GM19463 (cell line): ENCODE data around the gene ASPM.
"Not testable (repeated sequence)": the region's sequence is repeated elsewhere in the genome, so short reads cannot be mapped to it uniquely, and the experiment has no call there.

Experiments used
- ATAC-seq: cut with Tn5 transposase; IDR thresholded peaks from one replicate; pipeline ENCODE4 v1.9.1; 2021; ENCODE audit warnings: mild to moderate bottlenecking, moderate library complexity; ENCODE audit not compliant: unreplicated experiment

ASPM gene

DNA sequence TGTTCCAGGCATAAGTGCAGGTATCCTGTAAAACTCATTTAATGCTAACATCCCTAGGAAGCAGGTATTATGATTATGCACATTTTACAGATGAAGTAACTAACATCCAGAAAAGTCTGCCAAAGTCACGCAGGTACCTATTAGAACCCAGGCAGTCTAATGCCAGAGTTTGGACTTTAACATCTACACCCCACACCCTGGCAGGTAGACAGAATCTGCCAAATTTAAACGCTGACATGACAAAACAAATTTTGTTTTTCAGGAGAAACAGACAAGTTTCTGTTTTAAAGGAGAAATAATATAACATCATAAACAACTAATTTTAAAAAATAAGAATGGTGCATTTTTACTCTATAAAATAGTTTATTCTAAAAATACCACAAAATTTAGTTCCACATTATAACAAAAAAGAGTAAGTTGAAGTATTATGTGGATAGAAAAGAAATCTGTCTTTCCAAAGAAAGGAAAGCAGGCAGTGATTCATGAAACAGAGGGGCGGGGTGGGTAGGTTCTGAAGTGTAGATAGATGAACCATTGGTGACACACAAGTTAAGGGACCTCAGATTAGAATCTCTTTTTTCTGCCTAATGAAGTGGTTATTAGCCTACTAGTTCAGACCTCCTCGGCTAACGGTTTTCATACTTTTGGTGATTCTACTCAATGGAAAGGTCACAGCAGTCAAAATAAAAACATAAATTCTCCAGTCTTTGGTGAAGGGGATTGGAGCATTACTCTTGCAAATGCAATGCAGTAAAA, 1.7 kb downstream of the ASPM start:
- ATAC-seq: no peak

DNA sequence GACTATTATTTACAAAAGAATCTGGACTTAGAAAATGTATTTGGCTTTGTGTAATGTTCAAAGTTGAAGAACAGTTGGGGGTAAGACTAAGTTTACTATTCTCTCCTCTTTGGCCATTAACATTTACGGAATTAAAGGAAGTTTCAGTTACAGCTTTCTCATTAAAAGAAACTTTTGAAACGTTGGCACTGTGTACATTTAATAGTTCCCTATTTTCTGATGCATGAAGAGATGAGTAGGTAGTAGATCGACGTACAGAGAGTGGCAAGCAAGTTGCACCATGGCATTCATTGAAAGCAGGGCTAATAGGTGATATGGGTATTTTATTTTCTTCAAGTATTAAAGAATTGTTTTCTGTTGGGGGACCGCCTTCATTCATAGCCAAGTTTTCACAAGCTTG, 3.2 kb downstream of the ASPM start:
- ATAC-seq: no peak

DNA sequence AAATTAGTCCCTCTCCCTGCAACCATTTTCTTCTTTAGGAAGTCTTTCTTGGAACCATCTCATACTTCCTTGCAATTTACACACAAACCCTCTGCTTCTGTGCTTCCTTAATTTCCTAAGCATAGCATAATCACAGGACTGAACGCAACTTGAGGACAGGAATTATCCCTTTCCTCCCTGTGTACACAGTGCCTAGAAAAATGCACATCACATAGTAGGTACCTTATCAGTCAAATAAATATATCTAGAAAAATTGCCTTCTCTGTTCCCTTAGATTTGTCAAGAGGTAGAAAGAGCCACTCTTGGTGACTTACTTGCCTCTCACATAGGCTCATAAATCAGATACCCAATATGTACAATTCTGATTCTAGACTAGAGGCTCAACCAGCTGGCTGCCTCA, 4.9 kb downstream of the ASPM start:
- ATAC-seq: no peak

DNA sequence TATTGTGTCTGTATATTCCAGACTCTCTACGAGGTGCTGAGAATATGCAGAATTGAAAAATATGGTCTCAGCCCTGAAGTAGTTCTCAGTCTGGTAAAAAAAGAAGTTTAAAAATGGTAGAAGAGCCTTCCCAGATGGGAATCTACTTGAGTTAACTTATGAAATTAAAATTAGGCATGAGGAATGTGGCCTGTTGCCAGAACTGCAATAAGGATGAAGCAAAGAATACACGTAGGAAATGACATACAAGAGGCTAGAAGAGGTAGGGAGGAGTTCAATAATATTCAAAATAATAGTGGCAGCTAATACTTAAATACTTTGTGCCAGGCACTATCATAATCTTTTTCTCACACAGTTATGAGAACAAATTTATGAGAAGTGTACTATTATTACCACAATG, 6.3 kb downstream of the ASPM start:
- ATAC-seq: no peak

DNA sequence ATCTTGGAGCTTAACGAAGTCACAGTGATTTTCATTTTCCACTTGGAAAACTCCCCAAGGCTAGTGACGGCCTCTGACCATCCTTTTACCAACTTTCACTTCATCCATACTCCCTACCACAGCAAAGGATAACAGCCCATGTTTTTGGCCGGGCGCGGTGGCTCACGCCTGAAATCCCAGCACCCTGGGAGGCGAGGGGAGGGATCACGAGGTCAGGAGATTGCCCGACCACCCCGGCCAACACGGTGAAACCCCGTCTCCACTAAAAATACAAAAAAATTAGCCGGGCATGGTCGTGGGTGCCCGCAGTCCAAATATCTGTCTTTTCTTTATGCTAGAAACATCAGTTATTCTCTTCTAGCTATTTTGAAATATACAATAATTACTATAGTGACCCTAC, 7.3 kb downstream of the ASPM start:
- ATAC-seq: no peak

DNA sequence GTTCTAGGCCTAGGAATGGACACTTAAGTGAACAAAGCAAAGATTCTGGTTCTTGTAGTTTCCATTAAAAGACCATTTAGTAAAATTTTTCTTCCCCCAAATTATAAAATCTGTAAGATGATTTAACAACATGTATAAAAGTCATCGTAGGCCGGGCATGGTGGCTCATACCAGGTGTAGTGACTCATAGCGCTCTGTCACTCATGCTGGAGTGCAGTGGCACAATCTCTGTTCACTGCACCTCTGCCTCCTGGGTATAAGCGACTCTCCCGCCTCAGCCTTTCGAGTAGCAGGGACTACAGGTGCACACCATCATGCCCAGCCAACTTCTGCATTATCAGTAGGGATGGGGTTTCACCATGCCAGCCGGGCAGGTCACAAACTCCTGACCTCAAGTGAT, 9.1 kb downstream of the ASPM start:
- ATAC-seq: no peak

DNA sequence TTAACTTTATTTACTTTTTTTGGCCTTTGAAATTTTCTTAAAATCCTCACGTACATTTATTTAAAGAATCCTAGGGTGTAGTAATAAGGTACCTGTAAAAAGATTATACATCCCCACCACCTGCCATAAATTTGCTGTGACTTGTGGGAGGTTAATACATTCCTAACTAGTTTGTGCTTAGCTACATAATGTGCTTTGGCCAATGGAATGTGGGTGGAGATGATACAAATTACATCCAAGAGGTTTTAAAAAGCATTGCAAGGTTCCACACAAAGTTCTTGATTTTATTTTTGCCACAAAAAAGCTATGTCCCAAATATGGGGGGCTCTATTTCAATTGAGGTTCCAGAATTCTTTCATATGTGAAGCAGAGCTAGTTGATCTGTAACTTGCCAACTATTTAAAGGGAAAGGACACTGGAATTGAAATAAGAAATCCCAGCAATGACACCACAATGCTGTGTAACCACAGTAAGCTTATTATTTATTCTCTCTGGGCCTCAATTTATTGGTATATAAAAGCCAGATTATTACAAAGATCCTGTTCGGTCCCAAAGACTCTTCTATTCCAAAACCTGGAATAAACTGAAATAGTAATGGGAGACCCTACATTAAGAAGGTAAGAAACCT, 15.7 kb downstream of the ASPM start:
- ATAC-seq: no peak

DNA sequence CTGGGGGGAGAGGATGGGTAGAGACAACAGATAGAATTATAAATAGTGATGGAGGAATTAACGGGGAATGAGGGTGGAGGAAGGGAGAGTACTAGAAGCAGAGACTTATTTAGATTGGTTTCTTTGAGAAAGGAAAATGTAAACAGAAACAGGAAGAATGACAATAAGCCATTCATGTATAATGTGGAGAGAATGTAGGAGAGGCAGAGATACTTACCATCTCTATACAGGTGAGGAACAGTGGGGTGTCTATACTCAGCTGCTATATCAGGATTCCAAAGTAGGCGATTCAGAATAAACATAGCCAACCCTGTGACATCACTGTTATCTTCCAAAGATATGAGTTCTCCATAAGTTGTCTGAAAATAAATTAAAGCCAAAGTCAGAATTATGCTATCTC, 16.8 kb downstream of the ASPM start:
- no peak for ATAC-seq

DNA sequence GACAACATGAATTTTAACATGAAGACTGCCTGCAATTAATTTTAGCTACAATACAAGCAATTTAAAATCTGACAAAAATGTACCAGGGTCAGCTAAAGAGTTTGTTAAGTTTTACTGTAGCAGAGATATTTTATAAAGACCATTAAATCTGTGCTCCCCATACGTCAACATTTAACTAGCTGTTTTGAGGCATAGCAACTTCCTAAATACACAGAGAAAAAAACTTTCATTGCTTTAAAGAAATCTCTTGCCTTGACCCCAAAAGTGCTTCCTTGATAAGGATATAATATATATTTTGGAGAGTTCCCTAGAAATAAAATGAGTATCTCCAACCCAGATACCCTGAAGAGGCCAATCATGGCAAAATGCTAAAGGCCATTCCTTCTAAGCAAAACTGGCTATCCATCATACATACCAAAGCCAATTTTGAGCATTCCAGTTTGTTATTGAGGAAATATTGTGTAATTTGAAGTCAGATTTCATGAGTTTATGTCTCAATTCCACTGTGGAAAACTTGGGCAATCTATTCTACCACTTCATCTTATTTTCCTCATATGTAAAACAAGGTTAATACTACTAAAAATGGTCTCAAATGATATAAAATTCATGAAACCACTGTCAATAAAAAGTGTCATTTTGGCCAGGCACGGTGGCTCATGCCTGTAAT, 19.1 kb downstream of the ASPM start:
- no peak for ATAC-seq

DNA sequence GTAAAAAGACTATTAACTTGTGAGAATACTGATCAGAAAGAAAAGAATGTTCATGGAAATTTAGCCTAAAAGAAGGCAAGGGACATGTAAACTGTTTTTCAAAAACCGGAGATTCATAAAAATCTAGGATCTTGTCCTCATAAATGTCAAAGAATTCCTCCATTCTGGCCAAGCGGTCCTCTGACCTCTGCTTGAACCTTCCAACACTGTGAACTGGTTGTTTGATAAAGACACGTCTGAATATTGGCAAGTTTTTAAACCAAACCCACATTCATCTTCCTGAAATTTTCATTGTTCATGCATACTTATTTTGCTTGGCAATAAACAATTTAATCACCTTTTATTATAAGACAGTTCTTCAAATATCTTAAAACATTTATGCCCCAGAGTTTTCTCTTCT, 19.8 kb downstream of the ASPM start:
- no peak for ATAC-seq

DNA sequence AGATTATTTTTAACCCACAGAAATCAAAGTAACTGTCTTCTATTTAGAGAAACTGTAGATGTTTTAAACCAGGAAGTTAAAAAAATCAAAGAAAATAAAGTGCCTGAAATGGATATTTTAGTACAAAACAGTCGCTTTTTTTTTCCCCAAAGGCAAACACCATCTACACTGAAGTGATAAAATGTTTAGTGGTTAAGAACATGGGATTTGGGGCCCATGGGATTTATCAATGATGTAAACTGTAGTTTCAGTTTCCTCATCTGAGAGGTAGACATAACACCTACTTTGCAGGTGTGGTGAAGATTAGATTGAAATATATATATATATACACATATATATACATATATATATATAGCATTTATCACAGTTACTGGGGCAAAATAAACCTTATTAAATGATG, 22.1 kb downstream of the ASPM start:
- ATAC-seq: no peak

DNA sequence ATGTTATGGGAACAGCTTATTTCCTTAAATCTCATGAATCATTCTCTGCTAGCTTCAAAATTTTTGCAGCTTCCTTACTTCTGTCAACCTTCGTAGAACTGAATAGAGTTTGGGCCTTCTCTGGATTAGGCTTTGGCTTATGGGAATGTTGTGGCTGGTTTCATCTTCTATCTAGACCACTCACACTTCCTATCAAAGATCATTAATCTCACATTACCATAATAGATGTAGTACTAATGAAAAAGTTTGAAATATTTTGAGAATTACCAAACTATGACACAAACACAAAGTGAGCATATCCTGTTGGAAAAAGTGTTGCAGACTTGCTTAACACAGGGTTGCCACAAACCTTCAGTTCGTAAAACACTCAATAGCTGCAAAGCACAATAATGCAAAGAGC, 30.3 kb downstream of the ASPM start:
- ATAC-seq: no peak

DNA sequence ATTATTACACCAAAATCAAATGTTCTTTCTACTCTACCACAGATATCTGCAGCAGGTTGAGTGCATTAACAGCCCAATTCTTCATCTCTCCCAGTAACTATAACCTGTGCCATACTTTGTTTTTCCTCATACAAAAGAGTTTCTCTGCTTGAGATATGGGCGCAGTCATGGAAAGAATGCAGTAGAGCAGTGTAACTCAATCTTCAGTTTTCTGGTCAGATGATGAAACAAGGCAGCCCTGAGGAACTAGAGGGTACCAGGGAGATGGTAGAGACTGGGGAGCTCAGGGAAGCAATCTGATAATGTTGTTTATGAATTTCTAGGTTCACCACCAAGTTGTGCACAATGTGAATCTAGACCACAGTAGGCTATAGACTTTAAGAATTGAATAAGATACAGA, 39.6 kb downstream of the ASPM start:
- ATAC-seq: no peak

DNA sequence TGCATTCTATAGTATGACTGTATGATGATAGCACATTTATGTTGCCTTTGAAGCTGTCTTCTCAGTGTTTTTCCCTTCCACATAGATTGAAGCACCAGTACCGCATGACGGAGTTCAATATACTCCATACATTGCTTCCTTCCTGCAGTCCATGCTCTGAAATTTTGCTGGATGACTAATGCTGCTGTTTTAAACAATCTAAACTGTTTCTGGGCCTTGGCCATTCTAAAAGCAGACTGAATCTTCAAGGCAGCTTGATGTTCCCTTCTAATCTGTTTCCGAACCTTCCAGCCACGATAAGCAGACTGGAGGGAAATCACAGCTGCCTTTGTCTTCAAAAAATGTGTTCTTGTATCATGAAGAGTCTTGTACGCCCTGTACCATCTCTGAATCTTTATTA, 43.2 kb downstream of the ASPM start:
- no peak for ATAC-seq

DNA sequence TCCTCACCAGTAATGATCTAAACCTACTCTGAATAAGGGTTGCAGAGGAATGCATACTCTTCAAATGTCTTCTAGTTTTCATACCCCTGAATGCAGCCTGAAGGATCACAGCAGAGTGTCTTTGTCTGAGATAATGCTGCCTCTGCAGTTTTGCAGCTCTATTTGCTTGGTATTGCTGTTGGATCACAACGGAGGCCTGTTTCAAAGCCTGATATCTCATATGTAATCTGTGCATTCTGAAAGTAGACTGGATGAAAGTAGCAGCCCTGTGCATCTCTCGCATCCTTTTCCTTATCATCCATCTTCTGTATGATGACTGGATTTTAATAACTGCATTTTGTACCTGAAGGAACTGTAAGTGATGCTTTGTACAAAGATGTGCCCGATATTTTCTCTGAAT, 44.5 kb downstream of the ASPM start:
- no peak for ATAC-seq

DNA sequence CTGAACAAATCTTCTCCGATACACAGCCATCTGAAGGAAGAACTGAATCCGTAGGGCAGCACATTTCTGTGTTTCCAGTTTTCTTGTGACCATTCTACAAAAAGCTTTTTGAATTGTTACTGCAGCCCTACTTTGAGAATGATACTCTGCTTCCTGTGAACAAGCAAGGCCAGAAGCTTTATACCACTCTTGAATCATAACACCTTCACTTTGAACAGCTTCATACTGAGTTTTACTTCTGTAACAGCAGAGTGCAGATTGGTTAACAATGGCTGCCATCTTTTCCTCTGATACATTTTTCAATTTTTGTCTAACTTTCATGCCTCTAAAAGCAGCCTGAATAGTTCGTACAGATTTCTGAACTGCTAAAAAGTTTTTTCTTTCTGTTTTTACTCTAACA, 45.8 kb downstream of the ASPM start:
- ATAC-seq: no peak

DNA sequence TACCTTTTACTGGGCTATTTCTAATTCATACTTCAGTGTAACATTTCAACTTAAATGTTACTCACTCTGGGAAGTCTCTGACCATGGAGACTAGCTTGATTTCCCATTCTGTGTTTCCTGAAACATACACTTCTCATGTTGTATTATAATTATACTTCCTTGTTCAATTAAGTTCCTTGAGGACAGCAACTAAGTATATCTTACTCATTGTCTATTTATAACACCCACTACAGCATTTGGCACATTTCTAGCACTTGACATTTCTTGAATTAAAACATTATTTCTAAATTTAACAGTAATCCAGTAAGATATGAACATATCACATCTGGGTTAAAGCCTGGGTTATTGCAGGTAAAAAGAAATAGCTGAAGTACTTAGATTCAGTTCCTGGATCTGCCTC, 47.0 kb downstream of the ASPM start:
- no peak for ATAC-seq

DNA sequence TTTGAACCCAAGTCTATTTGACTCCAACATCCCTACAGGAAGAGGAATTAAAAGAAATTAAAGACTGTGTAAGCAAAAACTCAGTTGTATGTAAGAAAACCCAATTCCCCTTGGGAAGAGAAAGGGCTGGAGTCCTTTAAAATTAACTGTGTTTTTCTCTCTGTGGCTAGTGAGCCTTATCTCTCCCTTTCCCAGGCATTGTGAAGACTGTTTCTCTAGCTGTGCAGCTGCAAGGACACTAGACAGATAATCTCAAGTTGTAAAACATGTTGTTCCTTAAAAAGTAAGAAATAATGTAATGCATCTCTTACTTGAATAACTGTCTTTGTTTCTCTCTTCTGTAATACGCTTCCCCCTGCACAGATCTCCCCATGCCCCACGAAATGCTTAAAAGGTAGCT, 49.5 kb downstream of the ASPM start:
- not testable (repeated sequence) for ATAC-seq

DNA sequence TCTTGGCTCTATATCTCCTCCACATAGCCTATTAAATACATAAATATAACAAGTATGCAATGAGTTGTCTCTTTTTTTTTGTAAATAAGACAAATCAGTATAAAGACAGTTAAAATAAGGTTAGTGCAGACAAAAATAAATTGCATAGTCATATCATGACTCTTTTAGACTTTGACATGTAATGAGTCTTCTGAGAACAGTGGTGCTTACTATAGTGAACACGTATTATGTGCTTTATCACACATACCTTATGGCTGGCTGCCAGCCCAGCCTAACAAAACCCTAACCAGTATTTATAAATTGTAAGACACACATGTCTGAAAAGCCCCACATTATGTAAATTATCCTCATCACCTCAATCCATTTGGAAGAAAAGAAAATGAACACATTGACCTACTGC, 50.3 kb downstream of the ASPM start:
- ATAC-seq: no peak

DNA sequence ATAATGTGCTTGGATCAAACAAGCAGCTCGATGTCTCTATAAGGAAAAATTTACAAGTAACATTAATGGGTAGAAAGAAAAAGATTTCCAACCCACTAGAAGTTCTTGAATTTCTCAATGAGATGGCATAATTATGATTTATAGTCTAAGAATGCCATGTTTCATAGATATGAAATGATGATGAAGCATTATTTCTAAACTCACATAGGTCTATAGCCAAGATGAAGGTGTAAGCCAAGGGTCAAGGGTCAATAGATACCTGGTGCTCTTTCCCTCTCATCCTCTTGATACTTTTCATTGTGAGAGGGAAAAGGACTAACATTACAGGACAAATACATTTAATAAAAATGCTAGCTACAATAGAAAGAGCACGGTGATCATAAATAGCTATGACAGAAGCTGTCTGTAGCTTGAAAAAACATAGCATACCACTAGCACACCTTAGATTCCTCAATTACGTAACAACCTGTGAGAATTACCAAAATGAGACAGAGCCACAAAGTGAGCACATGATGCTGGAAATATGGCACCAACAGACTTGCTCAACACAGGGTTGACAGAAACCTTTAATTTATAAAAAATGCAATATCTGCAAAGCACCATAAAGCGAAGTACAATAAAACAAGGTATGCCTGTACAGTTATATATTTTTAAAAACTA, 53.1 kb downstream of the ASPM start:
- no peak for ATAC-seq

DNA sequence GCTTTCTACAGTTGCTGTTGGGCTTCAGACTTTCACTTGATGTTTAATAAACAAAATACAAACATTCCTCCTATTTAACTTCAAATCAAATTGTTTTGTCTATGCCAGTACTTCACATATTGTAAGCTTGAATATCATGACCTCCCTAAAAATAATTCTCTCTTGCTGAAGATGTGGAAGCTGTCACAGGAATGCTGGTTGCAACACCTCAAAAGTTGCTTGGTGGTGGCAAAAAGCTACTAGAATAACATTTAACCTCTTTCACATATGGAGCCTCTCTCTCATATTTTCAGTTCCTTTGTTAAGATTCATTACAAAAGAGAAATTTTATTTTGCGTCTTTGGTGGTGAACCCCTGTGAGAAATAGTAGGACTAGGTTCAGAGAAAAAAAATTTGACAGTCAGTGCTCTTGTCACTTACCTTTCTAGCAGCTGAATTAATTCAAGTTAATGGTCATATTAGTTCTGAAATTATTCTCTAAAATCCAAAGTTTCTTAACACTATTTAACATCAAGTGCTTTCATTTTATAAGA, 53.9 kb downstream of the ASPM start:
- no peak for ATAC-seq

DNA sequence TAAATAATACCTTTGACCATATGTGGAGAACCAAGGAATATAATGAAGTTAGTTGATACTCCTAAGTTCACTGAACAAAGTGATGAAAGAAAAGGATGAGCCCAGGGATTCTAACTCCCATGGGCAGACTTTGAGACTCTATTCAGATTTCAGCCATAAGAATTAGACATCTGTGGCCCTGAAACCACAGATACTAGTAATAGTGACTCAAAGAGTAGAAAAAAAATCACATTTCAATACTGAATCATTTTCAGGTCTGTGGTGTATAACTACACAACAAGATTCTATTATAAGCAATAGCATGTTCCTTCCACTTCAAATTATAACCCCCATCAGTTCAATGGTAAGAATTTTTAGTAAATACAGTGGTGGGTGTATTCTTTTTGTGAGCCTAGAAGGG, 63.0 kb downstream of the ASPM start:
- ATAC-seq: no peak
